CD4-positive, alpha-beta T cell treated with Interleukin-21 for 1 hour (primary cell): Measurements from ENCODE around the gene MEGF6.

Experiments used
- DNase-seq: peaks from one replicate; pipeline ENCODE4 v3.0.0-alpha.2; 2020

Gene MEGF6

GRCh38 chr1:3645666-3646355, 34.5 kb upstream of the MEGF6 start:
- DNase-seq = no peak

DNA sequence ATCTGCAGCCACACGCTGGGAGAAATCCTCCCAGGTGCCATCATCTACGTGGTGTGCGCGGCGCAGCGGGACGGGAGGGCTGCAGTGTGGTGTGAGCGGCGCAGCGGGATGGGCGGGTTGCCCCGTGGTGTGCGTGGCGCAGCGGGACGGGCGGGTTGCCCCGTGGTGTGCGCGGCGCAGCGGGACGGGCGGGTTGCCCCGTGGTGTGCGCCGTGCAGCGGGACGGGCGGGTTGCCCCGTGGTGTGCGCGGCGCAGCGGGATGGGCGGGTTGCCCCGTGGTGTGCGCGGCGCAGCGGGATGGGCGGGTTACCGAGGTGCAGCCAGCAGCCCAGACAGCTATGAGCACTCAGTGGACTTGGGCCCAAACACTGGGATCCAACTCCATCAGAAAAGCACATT, 33.9 kb upstream of the MEGF6 start:
- no peak for DNase-seq

DNA sequence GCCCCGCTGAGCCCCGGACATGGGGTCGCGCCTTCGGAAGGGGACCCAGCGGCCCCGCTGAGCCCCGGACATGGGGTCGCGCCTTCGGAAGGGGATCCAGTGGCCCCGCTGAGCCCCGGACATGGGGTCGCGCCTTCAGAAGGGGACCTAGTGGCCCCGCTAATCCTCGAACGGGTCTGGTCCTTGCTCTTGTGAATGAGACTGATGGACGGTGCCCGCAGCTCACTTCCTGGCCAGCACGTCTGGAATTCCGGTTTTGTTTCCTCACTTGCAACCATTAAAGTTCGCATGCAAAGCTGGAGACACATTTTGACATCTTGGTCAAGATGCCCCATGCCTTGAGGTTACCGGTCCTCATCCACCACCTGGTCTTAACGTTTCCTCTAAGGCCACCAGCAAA, 33.0 kb upstream of the MEGF6 start:
- no peak for DNase-seq

- no peak for DNase-seq
Observed at GRCh38 chr1:3642919-3643675, 31.8 kb upstream of the MEGF6 start.

DNA sequence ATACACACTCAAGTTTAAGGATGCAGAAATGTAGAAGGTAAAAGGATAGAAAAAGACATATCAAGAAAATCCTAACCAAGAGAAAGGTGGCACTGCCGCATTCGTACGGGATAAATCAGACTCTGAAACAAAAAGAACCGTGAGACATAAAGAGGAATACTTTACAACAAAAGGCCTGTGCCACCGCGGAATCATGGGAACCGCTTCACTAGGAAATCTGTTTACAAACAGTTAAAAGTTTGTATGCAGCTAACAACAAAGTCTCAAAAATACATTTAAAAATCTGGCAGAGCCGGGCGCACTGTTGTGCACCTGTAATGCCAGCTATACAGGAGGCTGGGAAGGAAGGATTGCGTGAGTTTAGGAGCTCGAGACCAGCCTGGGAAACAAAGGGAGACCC, 30.5 kb upstream of the MEGF6 start:
- no peak for DNase-seq

- DNase-seq = no peak
Observed at GRCh38 chr1:3641046-3641760, 29.9 kb upstream of the MEGF6 start.

GRCh38 chr1:3640121-3640837, 29.0 kb upstream of the MEGF6 start:
- no peak for DNase-seq

GRCh38 chr1:3639397-3639911, 28.1 kb upstream of the MEGF6 start:
- no peak for DNase-seq

- no peak for DNase-seq
Observed at GRCh38 chr1:3638676-3639075, 27.4 kb upstream of the MEGF6 start.

DNA sequence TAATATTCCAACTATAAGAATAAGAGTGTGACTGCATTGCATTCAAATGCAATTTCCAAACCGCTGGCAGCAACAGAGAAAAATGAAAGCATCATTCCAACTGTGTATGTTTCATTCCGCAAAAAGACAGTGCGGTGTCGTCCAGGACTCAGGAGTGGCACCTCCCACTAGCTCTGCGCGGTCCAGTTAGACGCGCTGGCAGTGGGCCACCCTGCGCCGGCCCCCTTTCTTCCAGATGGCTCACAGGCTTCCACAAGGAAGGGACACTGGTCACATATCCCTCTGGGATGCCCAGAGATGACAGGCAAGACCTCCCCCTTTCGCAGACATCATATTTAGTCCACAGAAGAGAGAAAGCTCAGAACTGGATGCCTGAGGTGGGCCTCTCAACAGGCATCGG, 26.7 kb upstream of the MEGF6 start:
- no peak for DNase-seq

DNA sequence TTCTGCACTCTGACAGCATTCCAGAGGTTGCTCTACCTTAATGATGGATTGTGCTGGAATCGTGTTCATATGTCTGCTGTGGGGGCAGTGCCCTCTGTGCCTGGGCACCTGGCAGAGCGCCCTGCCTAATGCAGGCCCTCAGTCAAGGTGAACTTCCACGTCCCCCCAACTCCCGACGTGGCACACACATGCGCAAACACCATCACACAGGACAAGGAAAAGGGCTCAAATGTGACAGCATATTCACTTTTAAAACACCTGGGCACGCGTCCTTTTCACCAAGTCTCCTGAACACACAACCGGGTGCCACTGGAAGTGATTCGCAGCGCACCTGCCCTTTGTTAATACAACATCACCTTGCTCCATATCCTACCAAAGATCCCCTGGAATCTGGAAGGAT, 25.2 kb upstream of the MEGF6 start:
- DNase-seq = no peak

- DNase-seq = no peak
Observed at GRCh38 chr1:3636080-3636479, 24.8 kb upstream of the MEGF6 start.

- DNase-seq = no peak
Observed at GRCh38 chr1:3634059-3634800, 22.9 kb upstream of the MEGF6 start.

- DNase-seq = no peak
Observed at GRCh38 chr1:3633344-3634058, 22.2 kb upstream of the MEGF6 start.

DNA sequence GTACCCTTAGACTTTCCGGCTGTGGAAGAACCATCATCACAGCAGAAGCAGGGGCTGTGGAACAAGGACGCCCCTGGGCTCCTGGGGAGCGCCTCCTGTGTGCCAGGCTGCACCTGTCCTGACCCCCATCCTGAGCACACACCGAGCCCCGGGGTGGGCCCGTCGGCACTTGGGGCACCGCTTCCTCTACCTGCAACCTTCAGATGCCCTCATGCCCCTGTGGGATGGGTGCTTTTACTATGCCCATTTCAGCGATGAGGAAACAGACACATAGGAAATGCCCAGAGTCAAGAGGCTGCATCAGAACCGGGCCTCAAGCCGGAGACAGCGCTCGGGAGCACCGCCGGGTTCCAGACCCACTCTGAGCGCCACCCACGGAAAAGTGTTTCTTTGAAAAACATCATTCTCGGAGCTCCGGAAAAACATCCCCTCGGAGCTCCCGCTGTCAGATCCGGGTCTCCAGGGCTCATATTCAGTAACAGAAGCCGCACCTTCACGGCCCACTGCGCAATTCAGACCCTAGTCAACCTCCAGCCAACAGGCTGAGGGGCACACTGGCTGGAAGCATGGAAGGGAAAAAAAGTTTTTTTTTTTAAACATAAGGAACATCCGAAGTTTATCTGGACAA, 21.5 kb upstream of the MEGF6 start:
- DNase-seq = no peak

GRCh38 chr1:3632298-3632697, 21.0 kb upstream of the MEGF6 start:
- no peak for DNase-seq

DNA sequence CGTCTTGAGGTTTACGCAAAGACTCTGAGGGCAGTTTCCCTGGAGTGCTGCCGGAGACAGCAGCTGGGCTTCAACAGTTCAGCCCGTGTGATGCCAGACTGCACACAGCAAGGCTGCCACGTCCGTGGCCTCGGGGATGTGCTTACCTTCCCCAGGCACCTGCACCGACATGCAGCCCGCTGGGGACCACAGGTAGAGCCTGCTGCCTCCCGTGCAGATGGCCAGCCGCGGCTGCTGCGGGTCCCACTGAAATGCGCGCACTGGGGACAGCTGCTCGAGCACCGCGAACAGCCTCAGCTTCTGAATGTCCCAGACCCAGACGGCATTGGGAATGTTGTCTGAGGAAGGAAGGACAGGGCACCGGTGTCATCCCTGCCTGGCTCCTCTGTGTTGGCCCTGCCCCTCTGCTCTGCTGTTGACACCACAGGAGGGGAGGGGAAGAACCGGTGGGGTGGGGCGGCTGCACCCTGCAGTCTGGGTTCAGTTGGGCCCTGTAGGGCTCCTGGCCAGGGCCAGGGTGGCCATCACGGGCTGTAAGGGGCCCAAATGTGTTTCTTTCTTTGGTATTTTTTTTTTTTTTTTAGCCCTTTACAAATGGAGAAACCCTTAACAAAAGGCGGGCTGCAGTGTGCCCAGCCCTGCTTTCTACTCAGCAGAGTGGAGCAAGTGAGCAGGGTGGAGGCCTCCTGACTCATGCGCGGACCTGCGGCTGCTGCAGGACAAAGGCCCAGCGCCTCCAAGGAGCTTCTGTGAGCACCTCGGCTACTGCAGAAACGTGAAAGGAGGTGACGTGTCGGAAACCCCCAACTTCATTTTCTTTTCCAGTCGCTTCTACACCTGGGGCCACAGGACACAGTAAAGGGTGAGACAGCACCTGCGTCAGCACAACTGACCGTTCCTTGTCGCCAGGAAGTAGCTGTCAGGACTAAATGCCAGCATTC, 20.3 kb upstream of the MEGF6 start:
- DNase-seq = no peak

DNA sequence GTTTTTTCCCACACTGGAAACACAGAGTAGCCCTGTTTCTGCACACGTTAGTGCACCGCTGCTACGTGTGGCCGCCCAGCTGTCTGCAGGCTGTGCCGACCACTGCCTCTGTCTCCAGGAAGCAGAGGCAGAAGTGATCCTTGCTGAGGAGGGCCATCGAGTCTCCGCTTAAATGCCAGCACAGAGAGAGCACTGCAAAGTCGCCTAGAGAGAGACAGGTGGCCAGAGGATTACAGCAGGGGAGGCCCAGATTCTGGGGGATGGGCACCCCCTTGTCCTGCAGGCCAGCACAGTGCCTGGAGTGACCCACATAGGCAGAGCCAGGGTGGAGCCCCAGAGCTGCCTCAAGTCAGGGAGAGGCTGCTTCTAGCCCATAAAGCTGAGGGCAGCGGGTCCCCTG, 19.6 kb upstream of the MEGF6 start:
- no peak for DNase-seq

- DNase-seq = no peak
Observed at GRCh38 chr1:3630161-3630611, 18.9 kb upstream of the MEGF6 start.
